GM19438 (cell line): ENCODE measurements around the gene APOA4.
A peak's percentile ranks its signal among the peaks of the same experiment; 100 is the strongest.
"Not testable (repeated sequence)": the region's sequence is repeated elsewhere in the genome, so short reads cannot be mapped to it uniquely, and the experiment has no call there.

Experiments used
- ATAC-seq: cut with Tn5 transposase; IDR thresholded peaks from one replicate; pipeline ENCODE4 v1.9.1; 2021; ENCODE audit warnings: low read depth; ENCODE audit not compliant: unreplicated experiment

APOA4 gene

GRCh38 chr11:116849486-116849885, 26.4 kb upstream of the APOA4 start:
- no peak for ATAC-seq

GRCh38 chr11:116849060-116849459, 26.0 kb upstream of the APOA4 start:
- no peak for ATAC-seq

GRCh38 chr11:116847612-116848011, 24.5 kb upstream of the APOA4 start:
- ATAC-seq, result no peak

- ATAC-seq, result no peak
These were observed 21.6 kb upstream of the APOA4 start for GRCh38 chr11:116844722-116845121.

GRCh38 chr11:116843661-116844060, 20.6 kb upstream of the APOA4 start:
- no peak for ATAC-seq

GRCh38 chr11:116842909-116843308, 19.8 kb upstream of the APOA4 start:
- no peak for ATAC-seq

GRCh38 chr11:116842117-116842516, 19.0 kb upstream of the APOA4 start:
- no peak for ATAC-seq

GRCh38 chr11:116840746-116841296, 17.7 kb upstream of the APOA4 start:
- ATAC-seq, result no peak

GRCh38 chr11:116840224-116840745, 17.2 kb upstream of the APOA4 start:
- no peak for ATAC-seq

- no peak for ATAC-seq
These were observed 15.4 kb upstream of the APOA4 start for GRCh38 chr11:116838321-116839084.

GRCh38 chr11:116837231-116838091, 14.4 kb upstream of the APOA4 start, which contains the start of gene APOA1:
APOA1 (minus strand) TSS chr11:116837622; CDS start chr11:116837387, 235 bp downstream.
- ATAC-seq, result no peak

- ATAC-seq, result no peak
These were observed 13.5 kb upstream of the APOA4 start for GRCh38 chr11:116836632-116836991.

- ATAC-seq, result peak; percentile 89
These were observed 12.9 kb upstream of the APOA4 start for GRCh38 chr11:116835791-116836631.

- peak; percentile 26 for ATAC-seq
These were observed 12.1 kb upstream of the APOA4 start for GRCh38 chr11:116835042-116835772.

GRCh38 chr11:116834535-116835041, 11.5 kb upstream of the APOA4 start:
- ATAC-seq, result not testable (repeated sequence)

GRCh38 chr11:116833816-116834534, 10.9 kb upstream of the APOA4 start:
- ATAC-seq, result no peak

- no peak for ATAC-seq
These were observed 10.3 kb upstream of the APOA4 start for GRCh38 chr11:116833491-116833815.

- no peak for ATAC-seq
These were observed 9.5 kb upstream of the APOA4 start for GRCh38 chr11:116832350-116833290.
